Amniotic epithelial cell (primary cell): ENCODE data around the gene HDGFL1.
A peak's percentile ranks its signal among the peaks of the same experiment; 100 is the strongest.

Experiments used
- DNase-seq: peaks from one replicate; pipeline ENCODE4 v3.0.0-alpha.2; 2010; ENCODE audit warnings: low read depth

The HDGFL1 gene

GRCh38 chr6:22590423-22590822, 21.1 kb downstream of the HDGFL1 start:
- DNase-seq, result peak; percentile 75

GRCh38 chr6:22593895-22594294, 24.5 kb downstream of the HDGFL1 start:
- no peak for DNase-seq

GRCh38 chr6:22596011-22596410, 26.6 kb downstream of the HDGFL1 start:
- peak; percentile 38 for DNase-seq

- peak; percentile 43 for DNase-seq
Measured at GRCh38 chr6:22598339-22598738, 29.0 kb downstream of the HDGFL1 start.

GRCh38 chr6:22600059-22600458, 30.7 kb downstream of the HDGFL1 start:
- peak; percentile 84 for DNase-seq

- DNase-seq, result no peak
Measured at GRCh38 chr6:22601984-22602383, 32.6 kb downstream of the HDGFL1 start.

- no peak for DNase-seq
Measured at GRCh38 chr6:22605736-22606135, 36.4 kb downstream of the HDGFL1 start.

GRCh38 chr6:22610127-22610526, 40.8 kb downstream of the HDGFL1 start:
- no peak for DNase-seq

- DNase-seq, result peak; percentile 44
Measured at GRCh38 chr6:22612236-22612635, 42.9 kb downstream of the HDGFL1 start.

GRCh38 chr6:22613051-22613450, 43.7 kb downstream of the HDGFL1 start:
- no peak for DNase-seq

- DNase-seq, result peak; percentile 78
Measured at GRCh38 chr6:22613695-22614094, 44.3 kb downstream of the HDGFL1 start.

- no peak for DNase-seq
Measured at GRCh38 chr6:22614547-22614946, 45.2 kb downstream of the HDGFL1 start.

GRCh38 chr6:22621028-22621427, 51.7 kb downstream of the HDGFL1 start:
- no peak for DNase-seq
